Activated naive CD8-positive, alpha-beta T cell treated with anti-CD3 and anti-CD28 coated beads, Interleukin-2, amount 50 U/mL, for 16 hours (primary cell): ENCODE results near the gene PPP3CA.
"Not testable (repeated sequence)": the region's sequence is repeated elsewhere in the genome, so short reads cannot be mapped to it uniquely, and the experiment has no call there.

Experiments
- DNase-seq: peaks from one replicate; pipeline ENCODE4 v3.0.0-alpha.2; 2020; ENCODE audit warnings: low read depth, low spot score

The PPP3CA gene

GRCh38 chr4:101142259-101142658, 205.1 kb downstream of the PPP3CA start:
- no peak for DNase-seq

GRCh38 chr4:101141855-101142254, 205.5 kb downstream of the PPP3CA start:
- DNase-seq, result no peak

- no peak for DNase-seq
Observed at GRCh38 chr4:101141230-101141629, 206.1 kb downstream of the PPP3CA start.

- no peak for DNase-seq
Observed at GRCh38 chr4:101140228-101140627, 207.1 kb downstream of the PPP3CA start.

GRCh38 chr4:101136373-101137370, 210.7 kb downstream of the PPP3CA start:
- DNase-seq, result no peak

- DNase-seq, result no peak
Observed at GRCh38 chr4:101135371-101136010, 211.8 kb downstream of the PPP3CA start.

GRCh38 chr4:101131058-101131457, 216.3 kb downstream of the PPP3CA start:
- not testable (repeated sequence) for DNase-seq

- not testable (repeated sequence) for DNase-seq
Observed at GRCh38 chr4:101128898-101129297, 218.4 kb downstream of the PPP3CA start.

- DNase-seq, result no peak
Observed at GRCh38 chr4:101128473-101128872, 218.9 kb downstream of the PPP3CA start.

- DNase-seq, result no peak
Observed at GRCh38 chr4:101127176-101127790, 220.0 kb downstream of the PPP3CA start.

GRCh38 chr4:101126059-101126458, 221.3 kb downstream of the PPP3CA start:
- DNase-seq, result no peak

- no peak for DNase-seq
Observed at GRCh38 chr4:101125045-101125942, 222.0 kb downstream of the PPP3CA start.

GRCh38 chr4:101123231-101123630, 224.1 kb downstream of the PPP3CA start:
- no peak for DNase-seq

GRCh38 chr4:101122019-101122418, 225.3 kb downstream of the PPP3CA start:
- DNase-seq, result no peak

- no peak for DNase-seq
Observed at GRCh38 chr4:101119141-101119540, 228.2 kb downstream of the PPP3CA start.

- no peak for DNase-seq
Observed at GRCh38 chr4:101118617-101119016, 228.7 kb downstream of the PPP3CA start.

- DNase-seq, result no peak
Observed at GRCh38 chr4:101115887-101116286, 231.4 kb downstream of the PPP3CA start.

GRCh38 chr4:101114936-101115372, 232.4 kb downstream of the PPP3CA start:
- DNase-seq, result no peak

- DNase-seq, result no peak
Observed at GRCh38 chr4:101104312-101105052, 242.8 kb downstream of the PPP3CA start.

GRCh38 chr4:101103381-101104142, 243.8 kb downstream of the PPP3CA start:
- DNase-seq, result no peak
